ENCODE measurements around the gene PACS1. TPM values are rescaled to one million over a fixed set of nuclear protein-coding genes. Genes with fewer than 3 reads are reported as not detected.

The PACS1 gene
- total RNA-seq, 3 donors from 2014 or later (not counting 1 experiment from before 2014, with no cell fraction given): 176 to 204 (median 186) TPM

DNA sequence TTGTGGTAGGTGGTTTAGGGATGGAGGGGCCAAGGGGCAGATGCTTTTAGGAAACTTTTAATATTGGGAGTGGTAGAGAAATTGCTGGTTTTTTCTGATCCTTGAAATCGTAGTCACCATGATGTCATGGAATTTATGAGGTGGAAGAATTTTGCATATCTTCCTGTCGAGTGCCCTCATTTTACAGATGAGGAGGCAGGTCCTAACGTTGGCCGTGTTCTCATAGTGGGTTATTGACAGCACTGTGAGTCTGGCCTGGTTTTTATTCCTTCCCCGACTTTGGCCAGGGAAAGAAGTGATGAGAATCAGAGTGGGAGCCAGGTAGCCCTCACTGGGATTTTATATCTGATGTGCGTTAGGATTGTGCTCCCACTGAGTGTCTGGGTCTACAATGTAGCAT, 8.8 kb upstream of the PACS1 start:
- Histone ChIP-seq H3K36me3 (ENCODE audit: control insufficient read depth, insufficient read depth, low read length) (peaks cover 91% of the 10 kb centered on the region), H3K27ac (ENCODE audit: low read length) (no peak overlapping the region), H3K4me3 (ENCODE audit: low read length) (no peak overlapping the region), H3K27me3 (ENCODE audit: control insufficient read depth, insufficient read depth, low read length) (no peaks in the 10 kb centered on the region), H3K9me3 (ENCODE audit: control insufficient read depth, insufficient read depth, low read length) (no peaks in the 10 kb centered on the region), H3K4me1 (ENCODE audit: control insufficient read depth, insufficient read depth, low read length) (no peaks in the 10 kb centered on the region)
- WGBS (ENCODE audit: insufficient coverage): 84% methylated on average over 6 of the region's 6 CpGs
- intact Hi-C loops (cut with micrococcal nuclease): no loop called here
- DNase-seq (no peak), ATAC-seq (no peak)
- Mint-ChIP-seq H3K27me3 (ENCODE audit: low read depth in 2 of 2) (no peaks in the 10 kb centered on the region), H3K4me3 (no peak overlapping the region), H3K9me3 (no peaks in the 10 kb centered on the region), H3K36me3 (peaks cover 45% of the 10 kb centered on the region), H3K4me1 (peaks cover 8 to 22% of the 10 kb centered on the region in 2 donors), H3K27ac (no peak overlapping the region)
- TF ChIP-seq, protein P1, sequence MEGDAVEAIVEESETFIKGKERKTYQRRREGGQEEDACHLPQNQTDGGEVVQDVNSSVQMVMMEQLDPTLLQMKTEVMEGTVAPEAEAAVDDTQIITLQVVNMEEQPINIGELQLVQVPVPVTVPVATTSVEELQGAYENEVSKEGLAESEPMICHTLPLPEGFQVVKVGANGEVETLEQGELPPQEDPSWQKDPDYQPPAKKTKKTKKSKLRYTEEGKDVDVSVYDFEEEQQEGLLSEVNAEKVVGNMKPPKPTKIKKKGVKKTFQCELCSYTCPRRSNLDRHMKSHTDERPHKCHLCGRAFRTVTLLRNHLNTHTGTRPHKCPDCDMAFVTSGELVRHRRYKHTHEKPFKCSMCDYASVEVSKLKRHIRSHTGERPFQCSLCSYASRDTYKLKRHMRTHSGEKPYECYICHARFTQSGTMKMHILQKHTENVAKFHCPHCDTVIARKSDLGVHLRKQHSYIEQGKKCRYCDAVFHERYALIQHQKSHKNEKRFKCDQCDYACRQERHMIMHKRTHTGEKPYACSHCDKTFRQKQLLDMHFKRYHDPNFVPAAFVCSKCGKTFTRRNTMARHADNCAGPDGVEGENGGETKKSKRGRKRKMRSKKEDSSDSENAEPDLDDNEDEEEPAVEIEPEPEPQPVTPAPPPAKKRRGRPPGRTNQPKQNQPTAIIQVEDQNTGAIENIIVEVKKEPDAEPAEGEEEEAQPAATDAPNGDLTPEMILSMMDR (IDR thresholded peaks at IDR 0.05): no peak

DNA sequence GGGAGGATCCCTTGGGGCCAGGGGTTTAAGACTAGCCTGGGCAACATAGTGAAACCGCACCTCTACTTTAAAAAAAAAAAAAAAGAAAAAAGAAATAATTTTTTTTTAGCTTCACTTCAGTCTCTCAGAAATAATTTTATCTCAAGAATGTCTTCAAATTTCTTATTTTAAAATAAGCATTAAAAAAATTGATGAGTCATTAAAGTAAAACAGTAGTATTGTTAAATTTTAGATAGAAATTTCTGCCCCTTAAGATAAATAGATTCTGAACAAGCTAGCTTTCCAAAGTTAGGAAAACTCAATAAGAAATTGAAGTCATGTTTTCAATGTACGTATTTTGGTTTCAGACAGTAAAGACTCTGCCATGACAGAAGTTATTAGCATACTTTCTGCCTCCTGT, 7.7 kb upstream of the PACS1 start:
- H3K4me1 ChIP-seq (ENCODE audit: control insufficient read depth, insufficient read depth, low read length): no peaks in the 10 kb centered on the region
- H3K9me3 ChIP-seq (ENCODE audit: control insufficient read depth, insufficient read depth, low read length): no peaks in the 10 kb centered on the region
- no peak for DNase-seq
- Mint-ChIP-seq H3K27me3 (ENCODE audit: low read depth in 2 of 2) (no peaks in the 10 kb centered on the region), H3K36me3 (peaks cover 53% of the 10 kb centered on the region), H3K4me3 (no peak overlapping the region), H3K9me3 (no peaks in the 10 kb centered on the region), H3K27ac (no peak overlapping the region), H3K4me1 (peaks cover 19 to 33% of the 10 kb centered on the region in 2 donors)
- TF ChIP-seq, protein P1 (IDR thresholded peaks at IDR 0.05): no peak
- H3K27me3 ChIP-seq (ENCODE audit: control insufficient read depth, insufficient read depth, low read length): no peaks in the 10 kb centered on the region
- H3K4me3 ChIP-seq (ENCODE audit: low read length): no peak overlapping the region
- intact Hi-C loops (cut with micrococcal nuclease): no loop called here
- H3K36me3 ChIP-seq (ENCODE audit: control insufficient read depth, insufficient read depth, low read length): peaks cover 92% of the 10 kb centered on the region
- H3K27ac ChIP-seq (ENCODE audit: low read length): no peak overlapping the region
- ATAC-seq: no peak
- WGBS (ENCODE audit: insufficient coverage): 100% methylated on average over 1 of the region's 2 CpGs

DNA sequence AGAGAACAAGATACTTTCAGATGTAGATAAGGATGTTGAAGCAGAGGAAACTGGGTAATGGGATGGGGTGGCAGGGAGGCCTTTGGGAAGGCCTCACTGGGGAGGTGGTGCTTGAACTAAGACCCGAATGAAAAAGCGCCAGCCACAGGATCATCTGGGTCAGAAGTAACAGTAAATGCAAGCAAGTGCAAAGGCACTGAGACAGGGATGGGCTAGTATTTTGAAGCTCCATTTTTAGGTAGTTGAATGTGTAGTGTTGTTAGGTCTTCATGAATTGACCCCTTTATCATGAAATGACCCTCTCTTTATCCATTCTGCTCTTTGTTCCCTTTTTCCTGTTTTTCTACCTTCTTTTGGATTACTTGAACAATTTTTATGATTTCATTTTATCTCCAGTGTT, 6.2 kb upstream of the PACS1 start:
- DNase-seq: no peak
- peaks cover 54% of the 10 kb centered on the region for H3K36me3 Mint-ChIP-seq
- H3K9me3 Mint-ChIP-seq: no peaks in the 10 kb centered on the region
- Histone ChIP-seq H3K4me1 (ENCODE audit: control insufficient read depth, insufficient read depth, low read length) (peaks cover 10% of the 10 kb centered on the region), H3K27ac (ENCODE audit: low read length) (no peak overlapping the region), H3K36me3 (ENCODE audit: control insufficient read depth, insufficient read depth, low read length) (peaks cover 94% of the 10 kb centered on the region), H3K4me3 (ENCODE audit: low read length) (no peak overlapping the region), H3K9me3 (ENCODE audit: control insufficient read depth, insufficient read depth, low read length) (no peaks in the 10 kb centered on the region), H3K27me3 (ENCODE audit: control insufficient read depth, insufficient read depth, low read length) (no peaks in the 10 kb centered on the region)
- TF ChIP-seq, protein P1 (IDR thresholded peaks at IDR 0.05): no peak
- no peak for ATAC-seq
- H3K27me3 Mint-ChIP-seq (ENCODE audit: low read depth in 2 of 2): no peaks in the 10 kb centered on the region
- intact Hi-C loops (cut with micrococcal nuclease): no loop called here
- H3K4me3 Mint-ChIP-seq: no peak overlapping the region
- H3K4me1 Mint-ChIP-seq: peaks cover 28 to 41% of the 10 kb centered on the region in 2 donors
- 96% methylated on average over 2 of the region's 2 CpGs for WGBS (ENCODE audit: insufficient coverage)
- H3K27ac Mint-ChIP-seq: peak overlapping the region; percentile 24 to 45

DNA sequence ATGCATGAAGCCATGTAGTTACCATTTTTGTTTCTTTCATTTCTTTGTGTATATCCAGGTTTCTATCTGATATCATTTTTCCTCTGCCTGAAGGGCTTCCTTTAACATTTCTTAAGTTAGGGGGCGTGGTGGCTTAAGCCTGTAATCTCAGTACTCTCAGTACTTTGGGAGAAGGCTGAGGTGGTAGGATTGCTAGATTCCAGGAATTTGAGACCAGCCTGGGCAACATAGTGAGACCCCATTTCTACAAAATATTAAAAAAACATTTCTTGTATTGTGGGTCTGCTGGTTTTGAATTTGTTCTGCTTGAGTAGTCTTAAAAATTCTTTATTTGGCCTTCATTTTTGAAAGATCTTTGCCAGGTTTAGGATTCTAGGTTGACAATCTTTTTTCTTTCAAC, 5.5 kb upstream of the PACS1 start:
- DNase-seq (no peak), ATAC-seq (no peak)
- Mint-ChIP-seq H3K36me3 (peaks cover 54% of the 10 kb centered on the region), H3K4me3 (no peak overlapping the region), H3K4me1 (peaks cover 34 to 45% of the 10 kb centered on the region in 2 donors), H3K27ac (peak overlapping the region in 1 of 2 donors; percentile 59), H3K27me3 (ENCODE audit: low read depth in 2 of 2) (no peaks in the 10 kb centered on the region), H3K9me3 (no peaks in the 10 kb centered on the region)
- Histone ChIP-seq H3K27me3 (ENCODE audit: control insufficient read depth, insufficient read depth, low read length) (no peaks in the 10 kb centered on the region), H3K4me1 (ENCODE audit: control insufficient read depth, insufficient read depth, low read length) (peaks cover 17% of the 10 kb centered on the region), H3K4me3 (ENCODE audit: low read length) (no peak overlapping the region), H3K36me3 (ENCODE audit: control insufficient read depth, insufficient read depth, low read length) (peaks cover 88% of the 10 kb centered on the region), H3K9me3 (ENCODE audit: control insufficient read depth, insufficient read depth, low read length) (no peaks in the 10 kb centered on the region), H3K27ac (ENCODE audit: low read length) (no peak overlapping the region)
- intact Hi-C loops (cut with micrococcal nuclease): no loop called here
- WGBS (ENCODE audit: insufficient coverage): no CpG with 5 or more reads among the region's 1 CpG
- TF ChIP-seq, protein P1 (IDR thresholded peaks at IDR 0.05): no peak
